ENCODE measurements around the gene KDM6B. TPM values are rescaled to one million over a fixed set of nuclear protein-coding genes. Genes with fewer than 3 reads are reported as not detected.

The KDM6B gene
- polyA plus RNA-seq, 1 donor from 2014 or later: 2.5 TPM

DNA sequence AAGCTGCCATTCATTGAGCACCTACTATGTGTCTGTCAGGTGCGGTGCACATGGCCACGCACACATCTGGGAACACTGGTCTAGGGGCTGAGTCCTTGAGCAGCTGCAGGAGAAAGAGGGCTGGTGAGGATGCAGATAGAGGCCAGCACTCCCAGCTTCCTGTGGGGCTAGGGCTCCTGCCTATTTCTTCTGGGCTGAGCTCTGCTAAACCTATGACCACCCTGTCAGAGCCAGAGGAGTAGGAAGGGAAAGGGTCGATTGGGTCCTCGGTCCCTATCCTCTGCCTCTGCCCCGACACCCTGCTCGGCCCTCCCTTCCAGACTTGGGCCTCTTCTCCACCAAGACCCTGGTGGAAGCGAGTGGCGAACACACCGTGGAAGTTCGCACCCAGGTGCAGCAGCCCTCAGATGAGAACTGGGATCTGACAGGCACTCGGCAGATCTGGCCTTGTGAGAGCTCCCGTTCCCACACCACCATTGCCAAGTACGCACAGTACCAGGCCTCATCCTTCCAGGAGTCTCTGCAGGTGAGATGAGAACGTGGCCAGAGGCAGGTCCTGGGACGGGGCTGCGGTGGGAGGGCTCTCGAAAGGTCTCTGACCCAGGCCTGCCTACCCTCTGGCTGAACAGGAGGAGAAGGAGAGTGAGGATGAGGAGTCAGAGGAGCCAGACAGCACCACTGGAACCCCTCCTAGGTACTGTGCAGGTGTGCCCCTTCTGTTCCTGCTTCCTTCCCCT lies 16.9 kb downstream of the KDM6B start:
- H3F3A ChIP-seq (ENCODE audit: insufficient read depth, low read length, poor library complexity, severe bottlenecking): peaks cover 11% of the 10 kb centered on the region
- peak overlapping the region; percentile 38 for H3K4me3 ChIP-seq (ENCODE audit: low read length)
- TF ChIP-seq POLR2AphosphoS5 (IDR thresholded peaks at IDR 0.05): no peak
- TF ChIP-seq EP300 (conservative IDR thresholded peaks at IDR 0.05; ENCODE audit: poor library complexity, severe bottlenecking): no peak
- no peak for TF ChIP-seq EZH2 (IDR thresholded peaks at IDR 0.05; ENCODE audit: borderline replicate concordance, insufficient read depth, low read length, poor library complexity, severe bottlenecking)
- TF ChIP-seq MXI1 (conservative IDR thresholded peaks at IDR 0.05; ENCODE audit: poor library complexity, severe bottlenecking): no peak
- TF ChIP-seq TAF1 (IDR thresholded peaks at IDR 0.05; ENCODE audit: low read depth): no peak
- no peak for TF ChIP-seq SMC3 (conservative IDR thresholded peaks at IDR 0.05; ENCODE audit: poor library complexity)
- peak overlapping the region; percentile 10 for H3K27ac ChIP-seq (ENCODE audit: low read length)
- no peak overlapping the region for H2AFZ ChIP-seq (ENCODE audit: low read depth, low read length)
- H3K9me3 ChIP-seq (ENCODE audit: low read length): no peaks in the 10 kb centered on the region
- H4K20me1 ChIP-seq (ENCODE audit: insufficient read depth): peaks cover 53% of the 10 kb centered on the region
- no peaks in the 10 kb centered on the region for H3K9me2 ChIP-seq (ENCODE audit: insufficient read depth, low read length)
- H3K36me3 ChIP-seq (ENCODE audit: insufficient read depth, low read length): peaks cover 8% of the 10 kb centered on the region
- H3K9ac ChIP-seq (ENCODE audit: low read length): no peak overlapping the region
- H3K79me2 ChIP-seq (replicated peaks; ENCODE audit: insufficient read depth, low read length): peaks cover 8% of the 10 kb centered on the region
- no peak overlapping the region for H3K4me2 ChIP-seq (ENCODE audit: low read length)
- H3K27me3 ChIP-seq (ENCODE audit: insufficient read depth, low read depth, low read length): no peaks in the 10 kb centered on the region

DNA sequence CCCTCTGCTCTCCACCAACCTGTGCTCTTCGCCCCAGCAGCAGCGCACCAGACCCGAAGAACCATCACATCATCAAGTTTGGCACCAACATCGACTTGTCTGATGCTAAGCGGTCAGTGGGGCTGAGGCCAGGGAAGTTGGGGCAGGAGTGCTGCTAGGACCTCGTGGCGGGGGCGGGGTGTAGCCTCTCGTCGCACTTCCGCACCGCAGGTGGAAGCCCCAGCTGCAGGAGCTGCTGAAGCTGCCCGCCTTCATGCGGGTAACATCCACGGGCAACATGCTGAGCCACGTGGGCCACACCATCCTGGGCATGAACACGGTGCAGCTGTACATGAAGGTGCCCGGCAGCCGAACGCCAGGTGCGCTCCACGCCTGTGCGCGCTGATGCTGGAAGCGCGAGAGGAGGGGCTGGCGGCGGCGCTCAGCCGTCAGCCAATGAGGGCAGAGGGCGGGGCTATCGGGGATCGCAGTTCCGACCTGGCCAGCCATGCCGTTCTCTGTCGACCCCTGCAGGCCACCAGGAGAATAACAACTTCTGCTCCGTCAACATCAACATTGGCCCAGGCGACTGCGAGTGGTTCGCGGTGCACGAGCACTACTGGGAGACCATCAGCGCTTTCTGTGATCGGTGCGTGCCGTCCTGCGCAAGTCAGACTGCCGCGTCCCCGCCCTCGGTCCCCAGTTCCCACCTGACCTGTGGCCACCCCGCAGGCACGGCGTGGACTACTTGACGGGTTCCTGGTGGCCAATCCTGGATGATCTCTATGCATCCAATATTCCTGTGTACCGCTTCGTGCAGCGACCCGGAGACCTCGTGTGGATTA lies 17.6 kb downstream of the KDM6B start:
- peak overlapping the region; percentile 9 for H3K9ac ChIP-seq (ENCODE audit: low read length)
- H3K9me2 ChIP-seq (ENCODE audit: insufficient read depth, low read length): no peaks in the 10 kb centered on the region
- H3K4me3 ChIP-seq (ENCODE audit: low read length): peak overlapping the region; percentile 39
- no peaks in the 10 kb centered on the region for H3K9me3 ChIP-seq (ENCODE audit: low read length)
- TF ChIP-seq RAD21 (conservative IDR thresholded peaks at IDR 0.05) (peak; percentile 92), SMC3 (conservative IDR thresholded peaks at IDR 0.05; ENCODE audit: poor library complexity) (peak; percentile 91), MXI1 (conservative IDR thresholded peaks at IDR 0.05; ENCODE audit: poor library complexity, severe bottlenecking) (peak; percentile 93), EZH2 (IDR thresholded peaks at IDR 0.05; ENCODE audit: borderline replicate concordance, insufficient read depth, low read length, poor library complexity, severe bottlenecking) (no peak)
- TF ChIP-seq, protein P1, sequence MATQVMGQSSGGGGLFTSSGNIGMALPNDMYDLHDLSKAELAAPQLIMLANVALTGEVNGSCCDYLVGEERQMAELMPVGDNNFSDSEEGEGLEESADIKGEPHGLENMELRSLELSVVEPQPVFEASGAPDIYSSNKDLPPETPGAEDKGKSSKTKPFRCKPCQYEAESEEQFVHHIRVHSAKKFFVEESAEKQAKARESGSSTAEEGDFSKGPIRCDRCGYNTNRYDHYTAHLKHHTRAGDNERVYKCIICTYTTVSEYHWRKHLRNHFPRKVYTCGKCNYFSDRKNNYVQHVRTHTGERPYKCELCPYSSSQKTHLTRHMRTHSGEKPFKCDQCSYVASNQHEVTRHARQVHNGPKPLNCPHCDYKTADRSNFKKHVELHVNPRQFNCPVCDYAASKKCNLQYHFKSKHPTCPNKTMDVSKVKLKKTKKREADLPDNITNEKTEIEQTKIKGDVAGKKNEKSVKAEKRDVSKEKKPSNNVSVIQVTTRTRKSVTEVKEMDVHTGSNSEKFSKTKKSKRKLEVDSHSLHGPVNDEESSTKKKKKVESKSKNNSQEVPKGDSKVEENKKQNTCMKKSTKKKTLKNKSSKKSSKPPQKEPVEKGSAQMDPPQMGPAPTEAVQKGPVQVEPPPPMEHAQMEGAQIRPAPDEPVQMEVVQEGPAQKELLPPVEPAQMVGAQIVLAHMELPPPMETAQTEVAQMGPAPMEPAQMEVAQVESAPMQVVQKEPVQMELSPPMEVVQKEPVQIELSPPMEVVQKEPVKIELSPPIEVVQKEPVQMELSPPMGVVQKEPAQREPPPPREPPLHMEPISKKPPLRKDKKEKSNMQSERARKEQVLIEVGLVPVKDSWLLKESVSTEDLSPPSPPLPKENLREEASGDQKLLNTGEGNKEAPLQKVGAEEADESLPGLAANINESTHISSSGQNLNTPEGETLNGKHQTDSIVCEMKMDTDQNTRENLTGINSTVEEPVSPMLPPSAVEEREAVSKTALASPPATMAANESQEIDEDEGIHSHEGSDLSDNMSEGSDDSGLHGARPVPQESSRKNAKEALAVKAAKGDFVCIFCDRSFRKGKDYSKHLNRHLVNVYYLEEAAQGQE (IDR thresholded peaks at IDR 0.05; ENCODE audit: borderline replicate concordance): no peak
- TF ChIP-seq, protein P2, sequence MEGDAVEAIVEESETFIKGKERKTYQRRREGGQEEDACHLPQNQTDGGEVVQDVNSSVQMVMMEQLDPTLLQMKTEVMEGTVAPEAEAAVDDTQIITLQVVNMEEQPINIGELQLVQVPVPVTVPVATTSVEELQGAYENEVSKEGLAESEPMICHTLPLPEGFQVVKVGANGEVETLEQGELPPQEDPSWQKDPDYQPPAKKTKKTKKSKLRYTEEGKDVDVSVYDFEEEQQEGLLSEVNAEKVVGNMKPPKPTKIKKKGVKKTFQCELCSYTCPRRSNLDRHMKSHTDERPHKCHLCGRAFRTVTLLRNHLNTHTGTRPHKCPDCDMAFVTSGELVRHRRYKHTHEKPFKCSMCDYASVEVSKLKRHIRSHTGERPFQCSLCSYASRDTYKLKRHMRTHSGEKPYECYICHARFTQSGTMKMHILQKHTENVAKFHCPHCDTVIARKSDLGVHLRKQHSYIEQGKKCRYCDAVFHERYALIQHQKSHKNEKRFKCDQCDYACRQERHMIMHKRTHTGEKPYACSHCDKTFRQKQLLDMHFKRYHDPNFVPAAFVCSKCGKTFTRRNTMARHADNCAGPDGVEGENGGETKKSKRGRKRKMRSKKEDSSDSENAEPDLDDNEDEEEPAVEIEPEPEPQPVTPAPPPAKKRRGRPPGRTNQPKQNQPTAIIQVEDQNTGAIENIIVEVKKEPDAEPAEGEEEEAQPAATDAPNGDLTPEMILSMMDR (IDR thresholded peaks at IDR 0.05; ENCODE audit: poor library complexity, severe bottlenecking): peak; percentile 98
- no peak overlapping the region for H2AFZ ChIP-seq (ENCODE audit: low read depth, low read length)
- H3K4me2 ChIP-seq (ENCODE audit: low read length): no peak overlapping the region
- H3K36me3 ChIP-seq (ENCODE audit: insufficient read depth, low read length): peaks cover 8% of the 10 kb centered on the region
- H3K27me3 ChIP-seq (ENCODE audit: insufficient read depth, low read depth, low read length): no peaks in the 10 kb centered on the region
- H3K79me2 ChIP-seq (replicated peaks; ENCODE audit: insufficient read depth, low read length): peaks cover 4% of the 10 kb centered on the region
- peaks cover 47% of the 10 kb centered on the region for H4K20me1 ChIP-seq (ENCODE audit: insufficient read depth)
- peaks cover 15% of the 10 kb centered on the region for H3F3A ChIP-seq (ENCODE audit: insufficient read depth, low read length, poor library complexity, severe bottlenecking)
- H3K27ac ChIP-seq (ENCODE audit: low read length): peak overlapping the region; percentile 30

Measured in neural cell (in vitro differentiated cells).